T follicular helper cell (primary cell): ENCODE results near the gene ARAP3.

Source experiments
- DNase-seq: peaks from one replicate; pipeline ENCODE4 v3.0.0-alpha.2; 2020; ENCODE audit warnings: low read depth

ARAP3 gene

DNA sequence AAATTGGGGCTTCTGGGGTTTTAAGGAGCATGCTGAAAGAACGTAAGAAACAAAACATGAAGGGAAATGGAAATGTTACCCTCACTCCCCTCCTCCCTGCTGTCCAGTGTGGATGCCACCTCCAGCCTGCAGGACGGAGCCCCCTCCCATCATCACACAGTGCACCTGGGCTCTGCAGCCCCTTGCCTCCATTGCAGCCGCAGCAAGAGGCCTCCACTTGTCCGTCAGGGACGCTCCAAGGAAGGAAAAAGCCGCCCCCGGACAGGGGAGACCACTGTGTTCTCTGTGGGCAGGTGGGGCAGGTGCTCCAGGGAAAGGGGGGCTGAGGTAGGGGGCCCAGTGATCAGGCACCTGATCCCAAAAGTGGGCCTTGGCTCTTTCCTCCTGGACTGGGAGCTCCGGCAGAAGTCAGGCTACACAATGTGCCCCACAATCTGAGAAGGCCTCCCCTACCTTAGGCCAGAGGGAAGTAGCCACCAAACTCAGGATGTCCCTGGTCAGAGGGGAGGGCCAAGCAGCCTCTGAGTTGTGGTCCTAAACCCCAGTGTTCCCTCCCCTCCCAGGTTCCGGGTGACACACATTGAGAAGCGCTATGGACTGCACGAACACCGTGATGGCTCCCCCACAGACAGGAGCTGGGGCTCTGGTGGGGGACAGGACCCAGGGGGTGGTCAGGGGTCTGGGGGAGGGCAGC lies 42.5 kb downstream of the ARAP3 start:
- DNase-seq = no peak

DNA sequence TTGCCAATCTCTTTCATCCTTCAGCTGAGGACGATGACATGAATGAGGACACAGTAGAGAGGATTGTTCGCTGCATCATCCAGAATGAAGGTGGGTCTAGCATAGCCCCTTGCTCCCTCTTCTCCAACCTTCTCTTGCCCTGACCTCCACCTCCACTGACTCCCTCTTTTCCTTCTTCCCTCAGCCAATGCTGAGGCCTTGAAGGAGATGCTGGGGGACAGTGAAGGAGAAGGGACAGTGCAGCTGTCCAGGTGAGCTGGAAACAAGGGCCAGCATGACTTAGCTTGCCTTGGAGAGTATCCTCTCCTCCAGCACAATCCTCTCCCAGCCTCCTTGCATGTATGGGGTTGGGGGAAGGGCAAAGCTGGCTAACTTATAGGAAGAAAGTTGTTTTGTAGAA lies 43.3 kb downstream of the ARAP3 start:
- DNase-seq = no peak

DNA sequence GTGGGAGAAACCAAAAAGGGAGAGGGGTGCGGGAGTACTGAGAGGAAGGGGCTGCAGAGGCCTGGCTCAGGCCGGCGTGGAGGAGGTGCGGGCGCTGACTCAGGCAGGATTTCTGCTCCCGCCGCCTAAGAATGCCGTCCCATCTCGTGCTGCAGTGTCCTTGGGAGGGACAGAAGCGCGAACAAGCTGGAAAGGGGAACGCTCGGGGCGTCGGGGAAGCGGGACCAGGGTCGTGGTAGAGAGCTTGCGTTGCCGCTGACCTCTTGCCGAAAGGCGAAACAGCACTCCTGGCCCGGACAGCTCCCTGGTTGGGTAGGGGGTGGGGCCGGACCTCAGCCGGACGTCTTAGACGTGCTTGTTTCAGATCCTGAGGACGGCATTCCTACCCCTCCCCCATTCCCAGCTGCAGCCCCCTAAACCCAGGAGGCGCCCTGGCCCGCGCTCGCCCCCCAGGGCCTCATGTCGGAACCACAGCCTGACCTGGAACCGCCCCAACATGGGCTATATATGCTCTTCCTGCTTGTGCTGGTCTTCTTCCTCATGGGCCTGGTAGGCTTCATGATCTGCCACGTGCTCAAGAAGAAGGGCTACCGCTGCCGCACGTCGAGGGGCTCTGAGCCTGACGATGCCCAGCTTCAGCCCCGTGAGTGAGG lies 44.1 kb downstream of the ARAP3 start:
- peak; percentile 35 for DNase-seq

DNA sequence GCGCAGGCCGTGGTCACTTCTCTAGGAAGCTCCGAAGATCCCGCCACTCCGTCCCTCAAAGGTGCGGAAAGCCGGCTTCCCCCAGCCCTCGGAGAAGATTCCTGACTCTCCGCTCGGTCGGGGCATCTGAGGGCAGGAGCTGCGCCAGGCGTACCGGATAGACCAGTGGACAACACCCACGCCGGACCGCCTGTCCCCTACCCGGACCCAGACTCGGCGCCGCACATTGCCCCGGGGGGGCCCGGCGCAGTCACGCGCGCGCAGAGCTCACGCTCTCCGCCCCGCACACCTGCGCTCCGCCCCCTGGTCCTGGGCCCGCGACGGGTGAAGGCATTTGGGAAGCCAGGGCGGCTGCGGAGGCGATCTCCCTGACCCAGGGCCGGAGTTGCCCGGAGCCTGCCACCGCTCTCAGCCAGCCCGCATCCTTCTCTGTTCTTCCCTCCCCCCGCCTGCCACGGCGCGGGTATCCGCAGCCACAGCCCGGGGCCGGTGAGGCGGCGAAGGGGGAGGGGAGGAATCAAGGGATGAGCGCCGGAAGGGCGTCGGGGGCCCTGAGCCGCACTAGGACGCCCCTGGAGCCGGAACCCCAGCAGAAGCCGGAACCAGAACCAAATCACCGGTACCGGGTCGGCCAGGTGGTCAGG lies 44.8 kb downstream of the ARAP3 start:
- peak; percentile 38 for DNase-seq

DNA sequence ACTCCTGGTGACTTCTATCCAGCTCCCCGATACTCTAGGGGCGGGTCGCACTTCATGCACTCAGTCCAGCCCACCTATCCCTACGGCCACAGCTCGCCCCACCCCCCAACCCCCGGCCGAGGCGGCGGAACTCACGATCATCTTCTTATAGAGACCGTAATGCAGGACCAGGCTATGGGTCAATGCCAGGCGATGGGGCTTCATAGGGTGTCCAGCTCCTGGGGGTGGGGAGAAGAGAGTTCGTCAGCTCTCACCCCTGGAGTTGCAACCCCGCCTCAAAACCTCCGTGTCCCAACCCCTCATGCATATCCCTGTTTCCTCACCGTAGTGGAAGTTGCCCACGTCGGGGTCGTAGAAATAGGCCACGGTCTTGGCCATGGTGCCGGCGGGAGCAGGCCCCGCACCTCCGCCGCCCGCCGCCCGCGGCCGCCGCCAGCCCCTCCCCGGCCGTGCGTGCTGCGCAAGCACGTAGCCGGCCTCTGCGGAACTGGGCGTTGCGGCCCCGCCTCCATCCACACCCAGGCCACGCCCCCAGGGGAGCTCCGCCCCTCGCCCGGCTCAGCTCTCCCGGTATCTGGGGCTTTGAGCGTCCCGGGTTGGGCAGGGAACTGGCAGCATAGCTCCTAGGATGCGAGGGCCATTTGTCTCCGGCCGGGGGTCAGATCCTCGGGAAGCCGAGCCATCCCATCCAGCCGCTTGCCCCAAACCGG lies 45.5 kb downstream of the ARAP3 start, which contains the start of the genes HDAC3 and RELL2:
TSS of gene HDAC3 (minus strand) at position 437 of the 710 bp plus-strand sequence. CDS start at position 378, 59 bp downstream.
TSS of gene RELL2 (plus strand) at position 585 of the 710 bp plus-strand sequence. CDS start 1,229 bp downstream, outside the sequence.
- DNase-seq = peak; percentile 92

DNA sequence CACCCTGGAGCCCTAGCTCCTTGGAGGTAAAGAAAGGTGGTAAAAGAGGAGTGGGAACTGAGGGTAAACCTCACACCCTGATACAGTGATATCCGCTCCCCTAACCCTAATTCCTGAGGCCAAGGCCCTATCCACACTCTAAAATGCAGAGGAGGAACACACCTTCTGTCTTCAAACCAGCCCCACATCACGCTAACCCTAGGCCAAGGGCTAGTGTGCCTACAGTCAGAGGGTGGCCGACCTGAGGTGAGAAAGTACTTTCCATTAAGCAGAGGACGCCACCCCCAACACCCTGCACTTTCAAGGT lies 46.0 kb downstream of the ARAP3 start:
- DNase-seq = no peak

DNA sequence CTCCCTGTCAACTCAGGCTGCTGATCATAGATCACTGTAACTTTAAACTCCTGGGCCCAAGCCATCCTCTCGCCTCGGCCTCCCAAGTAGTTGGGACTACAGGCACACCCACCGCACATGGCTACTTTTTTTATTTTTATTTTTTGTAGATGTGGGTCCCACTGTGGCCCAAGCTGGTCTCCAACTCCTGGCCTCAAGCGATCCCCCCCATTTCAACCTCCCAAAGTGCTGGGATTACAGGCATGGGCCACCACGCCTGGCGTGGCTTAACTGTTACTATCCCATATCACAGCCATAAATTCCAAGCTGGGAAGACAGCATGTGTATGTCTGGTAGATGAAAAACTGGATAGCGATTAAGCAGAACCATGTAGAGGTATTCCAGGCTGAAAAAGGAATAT lies 46.4 kb downstream of the ARAP3 start:
- no peak for DNase-seq

DNA sequence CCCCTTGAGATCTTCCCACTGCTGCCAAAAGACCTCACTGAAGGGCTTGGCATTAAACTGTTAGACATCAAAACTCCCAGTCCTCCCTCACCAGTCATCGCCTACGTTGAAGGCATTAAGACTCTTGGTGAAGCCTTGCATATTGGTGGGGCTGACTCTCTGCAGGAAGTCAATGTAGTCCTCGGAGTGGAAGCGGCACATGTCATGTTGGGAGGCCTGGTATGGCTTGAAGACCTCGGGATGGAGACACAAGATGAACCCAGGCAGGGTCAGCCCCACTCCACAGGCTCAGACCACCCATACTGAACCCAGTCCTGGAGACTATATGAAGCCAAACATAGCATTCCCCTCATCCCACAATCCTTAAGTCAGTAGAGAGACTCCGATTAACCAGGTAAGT lies 47.3 kb downstream of the ARAP3 start:
- DNase-seq = no peak

DNA sequence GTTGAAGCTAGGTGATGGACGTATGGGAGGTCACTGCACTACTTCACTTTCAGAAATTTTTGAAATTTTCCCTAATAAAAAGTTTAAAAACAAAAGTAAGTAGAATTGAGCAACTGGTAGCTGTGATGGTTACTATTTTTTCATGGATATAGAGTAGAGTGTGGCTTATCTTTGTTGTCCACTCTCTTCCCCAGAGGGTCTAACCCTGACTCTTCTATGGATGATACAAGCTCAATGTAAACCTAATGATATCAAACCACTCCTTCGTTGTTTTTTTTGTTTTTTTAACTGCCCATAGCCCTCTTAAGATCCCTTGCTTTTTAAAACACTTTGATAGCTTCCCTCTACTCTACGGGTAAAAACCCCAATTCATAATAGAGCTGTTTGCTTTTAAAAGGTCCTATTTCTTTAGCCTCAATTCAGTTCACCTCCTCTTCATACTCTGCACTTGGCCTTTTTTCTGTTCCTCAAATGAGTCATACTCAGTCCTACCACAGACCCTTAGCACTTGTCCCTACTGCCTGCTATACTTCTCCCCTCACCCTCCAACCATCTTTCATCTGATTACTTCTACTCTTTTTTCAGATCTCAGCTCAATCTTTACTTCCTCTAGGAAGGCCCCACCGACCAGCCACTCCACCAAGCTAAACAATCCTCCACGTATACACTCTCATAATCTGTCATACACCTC lies 48.0 kb downstream of the ARAP3 start:
- DNase-seq = no peak

DNA sequence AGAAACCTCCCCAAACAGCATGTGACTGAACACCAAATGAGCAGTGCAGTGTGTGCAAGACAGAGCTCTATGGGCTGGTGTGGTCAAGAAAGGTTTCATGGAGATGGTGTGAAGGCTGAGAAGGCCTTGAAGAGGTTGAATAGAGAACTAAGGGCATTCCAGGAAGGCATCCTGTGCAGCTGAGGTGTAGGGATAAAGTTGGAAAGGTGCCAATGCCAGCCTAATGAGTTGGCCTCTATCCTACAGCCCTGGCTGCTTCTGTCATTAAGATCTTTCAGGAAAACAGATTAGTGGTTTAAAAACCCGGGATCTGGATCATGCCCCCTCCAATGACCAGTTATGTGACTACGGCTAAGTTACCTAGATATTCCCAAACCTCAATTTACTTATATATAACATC lies 49.4 kb downstream of the ARAP3 start:
- no peak for DNase-seq

DNA sequence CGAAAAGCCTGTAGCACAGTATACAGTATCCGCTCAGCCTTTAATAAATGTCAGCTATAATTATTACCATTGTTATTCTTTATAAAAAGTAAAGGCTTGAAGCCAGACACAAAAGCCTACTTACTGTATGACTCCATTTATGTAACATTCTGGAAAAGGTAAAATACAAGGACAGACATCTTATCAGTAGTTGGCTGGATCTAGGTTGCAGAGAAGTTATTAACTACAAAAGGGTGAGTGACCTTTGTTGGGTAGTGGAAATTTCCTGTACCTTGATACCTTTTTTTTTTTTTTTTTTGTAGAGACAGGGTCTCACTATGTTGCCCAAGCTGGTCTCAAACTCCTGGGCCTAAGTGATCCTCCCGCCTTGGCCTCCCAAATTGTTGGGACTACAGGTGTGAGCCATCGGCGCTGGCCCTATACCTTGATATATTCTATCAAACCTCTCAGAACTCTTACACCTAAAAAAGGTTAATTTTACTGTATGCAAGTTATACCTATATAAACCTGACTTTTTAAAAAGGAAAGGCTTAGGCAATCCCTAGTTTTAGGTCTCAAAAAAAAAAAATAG lies 51.4 kb downstream of the ARAP3 start:
- DNase-seq = no peak

DNA sequence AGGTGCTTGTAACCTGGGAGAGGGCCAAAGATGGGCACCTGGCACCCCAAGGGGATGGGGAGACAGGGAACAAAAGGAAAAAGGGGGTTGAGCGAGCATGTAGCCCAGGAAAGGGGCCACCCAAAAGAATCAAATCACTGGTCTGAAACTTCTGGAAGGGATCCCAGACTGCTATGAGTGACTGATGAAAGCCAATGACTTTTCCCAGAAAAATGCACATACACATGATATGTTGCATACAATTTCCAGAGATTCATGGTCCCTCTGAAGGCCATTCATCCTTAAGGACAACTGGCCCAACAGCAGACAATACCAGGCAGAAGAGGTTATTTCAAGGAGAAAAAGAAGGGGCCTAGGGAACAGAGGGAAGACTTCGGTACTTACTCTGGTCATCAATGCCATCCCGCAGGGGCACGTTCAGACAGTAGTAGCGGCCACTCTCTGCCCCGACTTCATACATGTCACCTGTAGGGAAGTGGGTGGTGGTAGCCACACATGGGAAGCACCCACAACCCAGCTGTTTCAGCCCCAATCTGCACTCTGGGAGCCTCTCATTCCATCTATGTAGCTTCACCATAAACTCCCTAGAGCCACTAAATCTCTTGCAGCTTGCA lies 53.7 kb downstream of the ARAP3 start:
- no peak for DNase-seq

DNA sequence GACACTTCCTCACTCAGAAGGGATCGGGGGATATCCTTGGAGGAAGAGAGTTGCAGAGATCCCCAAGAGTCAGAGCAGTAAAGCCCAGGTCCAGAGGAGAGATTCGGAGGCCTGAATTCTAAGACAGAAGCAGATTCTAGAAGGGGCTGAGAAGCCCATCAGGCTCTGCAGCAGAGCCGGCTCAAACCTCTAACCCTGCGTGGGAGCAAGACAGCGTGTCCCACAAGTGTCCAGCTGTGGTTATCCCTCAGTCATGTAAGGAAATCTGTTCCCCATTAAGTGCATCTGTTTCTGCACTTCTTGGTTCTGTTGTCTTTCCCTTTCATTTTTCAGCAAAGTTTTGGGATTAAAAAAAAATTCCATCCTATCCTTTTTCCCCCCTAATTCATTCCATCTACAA lies 58.4 kb downstream of the ARAP3 start:
- DNase-seq = no peak

DNA sequence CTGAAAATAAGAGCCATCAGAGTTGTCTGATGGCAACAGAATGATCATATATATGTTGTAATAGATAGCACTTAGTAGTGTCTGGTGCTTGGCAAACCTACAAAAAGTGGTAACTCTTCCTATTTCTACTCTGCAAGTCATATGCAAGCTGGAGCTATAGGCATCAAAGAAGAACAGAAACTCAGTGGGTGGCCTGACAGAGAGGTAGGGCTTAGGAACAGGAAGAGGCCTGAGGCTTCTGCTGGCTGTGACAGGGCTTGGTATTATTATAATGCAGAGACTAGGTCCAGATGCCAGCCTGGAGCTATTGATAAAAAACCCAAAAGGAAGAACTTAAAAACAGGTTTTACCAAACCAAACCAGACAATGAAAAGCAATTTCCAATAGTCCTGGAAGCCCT lies 58.8 kb downstream of the ARAP3 start:
- no peak for DNase-seq

DNA sequence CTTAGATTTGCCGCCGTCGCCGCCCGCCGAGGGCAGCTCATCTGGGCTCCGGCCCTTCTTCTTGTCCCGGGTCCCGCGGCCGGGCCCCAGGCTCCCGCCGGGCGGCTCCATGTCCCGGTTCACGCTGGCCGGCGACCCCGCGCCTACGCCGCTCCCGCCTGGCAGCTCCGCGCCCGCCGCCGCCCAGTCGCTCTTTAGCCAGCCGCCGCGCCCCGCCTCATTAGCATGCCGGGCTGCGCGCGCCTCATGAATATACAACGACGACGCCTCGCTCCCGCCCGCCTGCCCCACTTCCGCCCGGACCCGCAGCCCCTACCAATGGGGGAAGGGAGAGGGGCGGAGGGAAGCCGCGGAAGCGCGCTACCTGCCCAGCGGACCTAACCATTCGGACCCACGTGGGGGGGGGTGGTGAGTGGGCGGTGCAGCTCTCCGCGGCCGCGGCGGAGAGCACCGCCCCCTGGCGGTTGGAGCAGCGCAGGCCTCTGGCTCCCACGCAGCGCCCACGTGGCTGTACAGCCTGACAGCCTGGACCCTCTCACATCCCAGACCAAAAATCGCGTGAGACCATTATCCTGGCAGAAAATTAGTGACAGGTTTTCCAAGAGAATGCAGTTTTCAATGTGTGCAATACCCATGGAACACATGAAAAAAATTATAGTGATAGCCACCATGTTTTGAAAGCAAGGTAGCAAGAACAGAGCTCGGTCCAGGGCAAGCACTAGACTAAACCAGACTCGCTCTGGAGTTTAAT lies 63.1 kb downstream of the ARAP3 start, which contains the start of gene DIAPH1:
TSS of gene DIAPH1 (minus strand) at position 197 of the 751 bp plus-strand sequence. CDS start at position 111, 86 bp downstream.
- peak; percentile 97 for DNase-seq

DNA sequence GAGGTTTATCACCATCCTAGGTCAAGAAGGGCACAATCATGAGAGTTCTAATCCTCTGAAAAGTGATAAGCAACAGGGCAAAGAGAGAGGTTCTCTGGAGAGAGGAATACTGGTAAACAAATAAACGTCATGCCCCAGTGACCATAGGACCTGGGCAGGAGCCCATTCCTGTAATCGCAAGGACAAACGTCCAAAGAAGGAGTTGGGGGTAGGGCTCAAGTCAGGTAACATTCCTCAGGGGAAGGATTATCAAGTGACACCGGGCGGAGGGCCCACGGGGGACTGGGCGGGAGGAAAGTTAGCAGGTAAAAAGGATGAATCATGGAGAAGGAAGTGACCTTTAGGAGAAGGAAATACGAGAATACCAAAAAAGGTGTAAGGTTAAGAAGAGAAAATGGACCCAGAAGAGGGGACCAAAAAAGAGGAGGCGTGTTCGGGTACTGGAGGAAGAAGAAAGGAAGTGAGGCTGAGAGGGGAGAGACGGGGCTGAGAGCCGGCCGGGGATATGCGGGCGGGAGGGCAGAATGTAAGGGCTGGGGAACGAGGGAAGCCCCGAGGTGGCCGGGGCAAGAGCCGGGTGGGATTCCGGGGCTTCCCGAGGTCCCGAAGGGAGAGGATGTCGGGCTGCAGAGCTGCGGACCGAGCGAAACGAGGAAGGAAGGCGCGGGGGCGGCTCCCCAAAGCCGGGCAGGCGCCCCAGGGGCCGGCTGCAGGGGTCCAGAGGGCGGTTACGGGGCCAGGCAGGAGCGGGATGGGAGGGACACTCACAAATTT lies 63.8 kb downstream of the ARAP3 start:
- DNase-seq = peak; percentile 24

DNA sequence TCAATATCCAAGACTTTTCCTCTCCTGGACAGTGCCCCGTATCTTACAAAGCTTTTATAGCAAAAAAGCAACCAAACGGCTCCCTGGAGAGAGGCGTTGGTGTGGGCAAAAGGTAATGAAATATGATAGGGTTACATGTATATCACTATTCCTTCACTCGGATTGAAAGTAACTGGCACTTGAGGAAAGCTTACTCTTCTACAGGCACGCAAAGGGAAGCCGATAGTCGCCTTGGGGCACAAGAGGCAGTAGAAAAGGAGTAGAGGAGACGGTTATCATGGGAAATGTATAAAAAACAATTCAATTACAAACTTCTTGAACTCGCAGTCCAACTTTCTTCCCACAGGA lies 64.4 kb downstream of the ARAP3 start:
- no peak for DNase-seq

DNA sequence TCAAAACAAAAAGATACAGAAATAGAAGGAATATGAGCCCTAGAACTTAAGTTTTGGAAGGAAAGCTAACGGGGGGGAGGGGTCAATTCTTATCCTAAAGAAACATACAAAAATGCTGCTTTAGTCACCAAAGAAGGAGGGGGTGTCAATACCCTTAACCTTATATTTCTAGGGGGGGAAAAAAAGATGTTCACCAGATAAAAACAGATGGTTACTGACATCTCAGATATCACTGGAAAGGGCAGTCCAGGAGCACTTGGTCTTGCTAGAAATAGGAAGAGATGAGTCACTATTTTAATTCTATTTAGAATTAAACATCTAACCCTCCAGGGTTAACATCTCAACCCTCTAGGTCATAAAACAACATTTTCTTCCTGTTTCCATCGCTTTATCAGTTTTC lies 64.9 kb downstream of the ARAP3 start:
- no peak for DNase-seq

DNA sequence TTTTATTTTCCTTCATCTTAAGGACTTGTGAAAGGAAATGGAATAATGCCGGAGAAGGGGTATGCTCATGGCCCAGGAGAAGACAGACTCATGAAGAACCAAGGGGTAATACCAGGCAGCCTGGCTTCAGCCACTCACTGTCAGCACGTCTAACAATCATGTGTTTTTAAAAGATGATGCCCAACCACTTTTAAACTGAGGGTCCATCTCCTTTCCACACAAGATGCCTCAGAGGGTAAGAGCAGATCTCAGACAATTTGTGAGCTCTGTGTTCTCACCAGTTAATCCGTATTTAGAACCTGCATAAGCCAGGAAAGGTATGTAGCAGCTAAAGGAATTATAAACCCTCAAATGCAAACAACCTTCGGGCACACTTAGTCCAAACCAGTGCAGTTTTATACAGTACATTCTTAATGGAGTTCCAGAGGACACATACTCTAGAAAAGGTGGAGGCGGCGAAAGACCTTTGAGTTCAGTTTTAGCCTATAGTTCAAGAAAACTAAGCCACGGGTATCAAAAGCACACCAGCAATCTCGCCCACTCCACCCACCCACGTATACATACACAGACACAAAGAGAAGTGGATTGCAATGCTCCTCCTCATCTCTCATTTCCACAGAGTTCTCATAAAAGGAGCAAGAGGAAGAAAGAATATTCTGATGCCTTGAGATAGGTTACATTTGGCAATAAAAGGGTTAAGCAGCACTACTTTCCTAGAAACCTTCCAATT lies 65.9 kb downstream of the ARAP3 start:
- no peak for DNase-seq
